ENCODE measurements around the gene KCNA4.

DNA sequence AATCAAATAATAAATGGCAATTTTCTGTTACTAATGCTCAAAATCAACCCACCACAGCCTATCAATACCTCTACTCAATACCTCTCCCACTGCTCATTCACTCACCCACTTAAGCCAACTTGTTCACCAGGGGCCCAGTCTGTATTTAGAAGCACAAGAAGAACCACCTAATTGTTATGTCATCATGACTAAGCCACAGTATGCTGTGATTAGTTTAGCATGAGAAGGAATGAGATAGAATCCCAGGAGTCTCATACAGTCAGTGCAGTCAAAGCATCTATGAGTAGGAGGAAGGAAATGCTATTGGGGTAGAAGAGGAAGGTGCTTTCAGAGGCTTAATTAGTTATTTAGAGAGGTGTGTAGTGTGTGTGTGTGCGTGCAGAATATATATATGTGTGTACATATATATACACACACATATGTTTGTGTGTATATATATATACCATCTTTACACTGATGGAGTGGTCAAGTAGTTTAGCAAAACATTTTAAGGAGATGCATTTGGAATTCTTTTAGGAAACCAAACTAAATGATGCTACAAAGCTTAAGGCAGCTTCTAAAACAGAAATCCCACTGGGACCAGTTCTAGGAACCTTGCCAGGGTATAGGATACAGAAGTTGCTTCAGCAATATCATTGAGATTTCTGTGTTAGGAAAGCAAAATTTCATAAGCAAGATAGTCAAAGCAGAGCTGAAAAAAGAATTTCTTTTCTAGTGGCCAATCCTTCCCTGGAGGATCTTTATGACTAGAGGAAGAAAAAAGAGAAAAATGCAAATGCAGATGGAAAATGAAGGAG, 27.5 kb downstream of the KCNA4 start:
- TF ChIP-seq, protein P1, sequence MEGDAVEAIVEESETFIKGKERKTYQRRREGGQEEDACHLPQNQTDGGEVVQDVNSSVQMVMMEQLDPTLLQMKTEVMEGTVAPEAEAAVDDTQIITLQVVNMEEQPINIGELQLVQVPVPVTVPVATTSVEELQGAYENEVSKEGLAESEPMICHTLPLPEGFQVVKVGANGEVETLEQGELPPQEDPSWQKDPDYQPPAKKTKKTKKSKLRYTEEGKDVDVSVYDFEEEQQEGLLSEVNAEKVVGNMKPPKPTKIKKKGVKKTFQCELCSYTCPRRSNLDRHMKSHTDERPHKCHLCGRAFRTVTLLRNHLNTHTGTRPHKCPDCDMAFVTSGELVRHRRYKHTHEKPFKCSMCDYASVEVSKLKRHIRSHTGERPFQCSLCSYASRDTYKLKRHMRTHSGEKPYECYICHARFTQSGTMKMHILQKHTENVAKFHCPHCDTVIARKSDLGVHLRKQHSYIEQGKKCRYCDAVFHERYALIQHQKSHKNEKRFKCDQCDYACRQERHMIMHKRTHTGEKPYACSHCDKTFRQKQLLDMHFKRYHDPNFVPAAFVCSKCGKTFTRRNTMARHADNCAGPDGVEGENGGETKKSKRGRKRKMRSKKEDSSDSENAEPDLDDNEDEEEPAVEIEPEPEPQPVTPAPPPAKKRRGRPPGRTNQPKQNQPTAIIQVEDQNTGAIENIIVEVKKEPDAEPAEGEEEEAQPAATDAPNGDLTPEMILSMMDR (IDR thresholded peaks at IDR 0.05) = no peak
- TF ChIP-seq POLR2A (IDR thresholded peaks at IDR 0.05) = no peak
